Duodenal mucosa (tissue), 2 donors: ENCODE measurements around the gene ABHD8.
"Not testable (repeated sequence)": the region's sequence is repeated elsewhere in the genome, so short reads cannot be mapped to it uniquely, and the experiment has no call there.

Experiments
- H3K27ac ChIP-seq: one replicate; pipeline ENCODE4 v1.7.0; 2013; ENCODE audit warnings: low read depth, low read length
- H3K27me3 ChIP-seq, 2 donors: one replicate each; pipeline ENCODE4 v1.7.0; 2013; ENCODE audit warnings: low read length in 2 of 2, control low read depth in 1 of 2; ENCODE audit not compliant: insufficient read depth in 2 of 2, control insufficient read depth in 1 of 2
- H3K36me3 ChIP-seq, 2 donors: one replicate each; pipeline ENCODE4 v1.7.0; 2013; ENCODE audit warnings: low read length in 2 of 2, control low read depth in 1 of 2; ENCODE audit not compliant: insufficient read depth in 2 of 2, control insufficient read depth in 1 of 2
- H3K4me1 ChIP-seq, 2 donors: one replicate each; pipeline ENCODE4 v1.7.0; 2013; ENCODE audit warnings: low read length in 2 of 2, control low read depth in 1 of 2; ENCODE audit not compliant: insufficient read depth in 2 of 2, control insufficient read depth in 1 of 2
- H3K4me3 ChIP-seq, 2 donors: one replicate each; pipeline ENCODE4 v1.7.0; 2013; ENCODE audit warnings: low read length in 2 of 2, low read depth in 1 of 2
- H3K9ac ChIP-seq, 2 donors: one replicate each; pipeline ENCODE4 v1.7.0; 2013; ENCODE audit warnings: low read length in 2 of 2, low read depth in 1 of 2
- H3K9me3 ChIP-seq, 2 donors: one replicate each; pipeline ENCODE4 v1.7.0; 2013; ENCODE audit warnings: low read length in 2 of 2, control low read depth in 1 of 2; ENCODE audit not compliant: control insufficient read depth in 1 of 2

The ABHD8 gene

DNA sequence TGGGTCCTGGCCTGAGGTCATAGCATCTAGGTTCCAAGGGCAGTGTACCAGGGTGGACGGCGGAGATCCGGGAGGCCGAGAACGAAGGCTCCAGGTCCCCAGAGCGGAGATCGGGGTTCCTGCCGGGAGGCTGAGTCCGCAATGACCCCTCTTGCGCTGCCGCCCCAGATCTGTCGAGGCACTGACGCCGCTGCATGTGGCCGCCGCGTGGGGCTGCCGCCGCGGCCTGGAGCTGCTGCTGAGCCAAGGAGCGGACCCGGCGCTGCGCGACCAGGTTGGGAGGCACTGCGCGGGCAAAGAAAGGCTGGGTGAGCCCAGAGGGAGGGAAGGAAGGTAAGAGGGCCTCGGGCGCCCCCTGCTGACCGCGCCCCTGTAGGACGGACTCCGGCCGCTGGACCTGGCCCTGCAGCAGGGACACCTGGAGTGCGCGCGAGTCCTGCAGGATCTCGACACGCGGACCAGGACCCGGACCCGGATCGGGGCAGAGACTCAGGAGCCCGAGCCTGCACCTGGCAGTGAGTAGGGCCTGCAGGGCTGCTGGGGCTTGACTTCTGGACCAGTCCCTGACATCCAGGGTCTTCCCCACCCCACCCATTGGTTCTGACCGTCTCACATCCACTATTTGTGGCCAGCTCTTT, 20.6 kb downstream of the ABHD8 start:
- H3K4me1 ChIP-seq = peaks cover 7 to 15% of the 10 kb centered on the region in 2 donors
- H3K4me3 ChIP-seq = peak overlapping the region; percentile 23 to 65
- peaks cover 0 to 7% of the 10 kb centered on the region in 2 donors for H3K36me3 ChIP-seq
- peak overlapping the region in 1 of 2 donors; percentile 54 for H3K9ac ChIP-seq
- peaks cover 0 to 3% of the 10 kb centered on the region in 2 donors for H3K27me3 ChIP-seq
- no peaks in the 10 kb centered on the region for H3K9me3 ChIP-seq
- no peak overlapping the region for H3K27ac ChIP-seq

DNA sequence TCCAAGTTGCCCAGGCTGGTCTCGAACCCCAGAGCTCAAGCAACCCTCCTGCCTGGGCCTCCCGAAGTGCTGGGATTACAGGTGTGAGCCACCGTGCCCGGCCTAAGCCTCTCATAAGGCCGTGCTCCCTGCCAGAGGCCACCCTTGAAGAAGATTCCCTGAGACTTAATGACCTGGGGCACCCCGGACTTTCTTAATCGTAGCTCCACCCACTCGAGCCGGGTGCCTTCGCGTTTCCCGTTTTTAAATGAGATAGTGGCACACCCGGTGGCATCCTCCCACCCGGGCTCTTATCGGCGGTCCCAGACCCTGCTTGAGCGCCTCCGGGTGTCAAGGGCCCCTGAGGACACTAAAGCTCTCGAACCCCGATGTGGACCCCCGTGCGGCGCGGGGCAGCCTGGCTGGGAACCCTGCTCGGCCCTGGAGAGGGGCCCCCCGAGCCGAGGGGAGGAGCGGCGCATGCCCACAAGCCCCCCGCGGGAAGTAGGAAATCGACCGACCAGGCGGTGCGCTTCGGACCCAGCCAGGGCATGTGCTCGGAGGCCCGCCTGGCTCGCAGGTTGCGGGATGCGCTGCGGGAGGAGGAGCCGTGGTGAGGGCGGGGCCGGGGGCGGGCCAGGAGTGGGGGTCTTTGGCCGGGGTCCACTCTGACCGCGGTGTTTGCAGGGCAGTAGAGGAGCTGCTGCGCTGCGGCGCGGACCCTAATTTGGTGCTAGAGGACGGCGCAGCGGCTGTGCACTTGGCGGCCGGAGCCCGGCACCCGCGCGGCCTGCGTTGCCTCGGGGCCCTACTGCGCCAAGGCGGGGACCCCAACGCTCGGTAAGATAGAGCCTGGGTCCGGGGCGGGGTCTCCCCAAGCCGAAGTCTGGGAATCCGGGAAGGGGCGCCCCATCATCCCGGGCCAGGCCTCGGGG, 21.6 kb downstream of the ABHD8 start, which contains the start of gene ANKLE1:
TSS of gene ANKLE1 (plus strand) at position 511 of the 914 bp plus-strand sequence. CDS start at position 531, 20 bp downstream.
- Histone ChIP-seq H3K27me3 (peaks cover 0 to 3% of the 10 kb centered on the region in 2 donors), H3K9me3 (no peaks in the 10 kb centered on the region), H3K4me3 (peak within 1 kb of the TSS; percentile 47 to 65), H3K9ac (peak within 1 kb of the TSS in 1 of 2 donors; percentile 54), H3K4me1 (peaks cover 7 to 15% of the 10 kb centered on the region in 2 donors), H3K27ac (no peak within 1 kb of the TSS), H3K36me3 (peaks cover 3 to 15% of the 10 kb centered on the region in 2 donors)

DNA sequence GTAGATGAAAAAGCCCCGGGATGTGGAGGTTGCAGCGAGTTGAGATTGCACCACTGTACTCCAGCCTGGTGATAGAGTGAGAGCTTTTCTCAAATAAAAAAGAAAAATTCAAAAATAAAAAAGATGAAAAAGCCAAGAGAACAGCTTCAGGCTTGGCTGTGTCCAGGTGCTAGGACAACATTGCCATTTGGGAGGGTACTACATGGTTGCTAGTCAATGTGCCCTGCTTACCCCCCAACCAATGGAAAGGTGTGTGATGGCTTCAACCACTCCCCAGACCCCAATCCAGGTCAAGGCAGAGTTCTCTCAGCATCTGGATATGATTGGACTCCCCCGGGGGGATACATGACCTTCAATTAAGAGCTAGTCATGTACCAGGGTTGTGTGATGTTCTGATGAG, 23.8 kb downstream of the ABHD8 start:
- H3K27me3 ChIP-seq = no peaks in the 10 kb centered on the region
- peaks cover 6 to 35% of the 10 kb centered on the region in 2 donors for H3K36me3 ChIP-seq
- H3K4me3 ChIP-seq = no peak overlapping the region
- no peak overlapping the region for H3K9ac ChIP-seq
- H3K9me3 ChIP-seq = no peaks in the 10 kb centered on the region
- peaks cover 7 to 15% of the 10 kb centered on the region in 2 donors for H3K4me1 ChIP-seq
- no peak overlapping the region for H3K27ac ChIP-seq

DNA sequence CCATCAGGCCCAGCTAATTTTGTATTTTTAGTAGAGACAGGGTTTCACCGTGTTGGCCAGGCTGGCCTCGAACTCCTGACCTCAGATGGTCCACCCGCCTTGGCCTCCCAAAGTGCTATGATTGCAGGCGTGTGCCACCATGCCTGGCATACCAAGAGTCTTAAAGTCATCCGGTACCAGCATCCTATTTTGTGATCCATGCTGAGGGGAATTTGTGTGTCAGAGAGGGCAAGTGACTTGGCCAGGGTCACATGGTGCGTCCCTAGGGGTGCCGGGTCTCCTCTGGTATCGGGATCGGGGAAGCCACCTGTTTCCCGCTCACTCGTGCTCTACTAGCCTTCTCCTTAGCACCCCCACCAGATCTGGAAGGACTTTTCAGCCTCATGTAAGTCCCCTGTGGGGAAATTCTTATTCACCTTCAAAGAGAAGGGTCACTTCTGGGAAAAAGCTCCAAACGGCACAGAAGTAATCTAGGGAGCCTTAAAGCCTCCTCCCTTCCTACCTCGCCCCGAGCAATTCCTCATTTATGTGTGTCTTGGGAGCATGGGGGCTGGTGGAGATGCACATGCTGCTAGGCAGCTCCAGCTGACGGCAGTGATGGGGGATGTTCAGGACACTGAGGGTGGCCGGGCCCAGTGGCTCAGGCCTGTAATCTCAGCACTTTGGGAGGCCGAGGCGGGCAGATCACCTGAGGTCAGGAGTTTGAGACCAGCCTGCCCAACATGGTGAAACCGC, 27.6 kb downstream of the ABHD8 start:
- H3K36me3 ChIP-seq = peaks cover 6 to 61% of the 10 kb centered on the region in 2 donors
- no peak overlapping the region for H3K4me3 ChIP-seq
- H3K27ac ChIP-seq = no peak overlapping the region
- H3K27me3 ChIP-seq = no peaks in the 10 kb centered on the region
- no peak overlapping the region for H3K9ac ChIP-seq
- no peaks in the 10 kb centered on the region for H3K9me3 ChIP-seq
- no peaks in the 10 kb centered on the region for H3K4me1 ChIP-seq

DNA sequence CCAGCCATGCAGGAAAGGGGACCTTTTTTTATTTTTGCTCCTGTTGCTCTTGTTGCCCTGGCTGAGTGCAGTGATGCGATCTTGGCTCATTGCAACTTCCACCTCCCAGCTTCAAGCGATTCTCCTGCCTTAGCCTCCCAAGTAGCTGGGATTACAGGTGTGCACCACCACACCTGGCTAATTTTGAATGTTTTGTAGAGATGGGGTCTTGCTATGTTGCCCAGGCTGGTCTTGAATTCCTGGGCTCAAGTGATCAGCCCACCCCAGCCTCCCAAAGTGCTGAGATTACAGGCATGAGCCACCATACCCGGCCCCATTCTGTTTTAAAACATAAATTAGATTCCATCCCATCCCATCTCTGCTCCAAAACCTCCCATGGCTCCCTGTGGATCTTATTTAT, 28.3 kb downstream of the ABHD8 start:
- not testable (repeated sequence) for H3K27me3 ChIP-seq, H3K4me1 ChIP-seq, H3K9me3 ChIP-seq, H3K9ac ChIP-seq, H3K27ac ChIP-seq, H3K4me3 ChIP-seq
- peaks cover 6 to 65% of the 10 kb centered on the region in 2 donors for H3K36me3 ChIP-seq

DNA sequence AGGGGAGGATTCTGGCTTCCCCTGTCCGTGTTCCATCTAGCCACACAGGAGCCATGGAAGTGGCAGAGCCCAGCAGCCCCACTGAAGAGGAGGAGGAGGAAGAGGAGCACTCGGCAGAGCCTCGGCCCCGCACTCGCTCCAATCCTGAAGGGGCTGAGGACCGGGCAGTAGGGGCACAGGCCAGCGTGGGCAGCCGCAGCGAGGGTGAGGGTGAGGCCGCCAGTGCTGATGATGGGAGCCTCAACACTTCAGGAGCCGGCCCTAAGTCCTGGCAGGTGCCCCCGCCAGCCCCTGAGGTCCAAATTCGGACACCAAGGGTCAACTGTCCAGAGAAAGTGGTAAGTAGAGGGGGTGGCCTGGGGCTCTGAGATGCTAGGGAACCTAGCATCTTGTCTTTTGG, 34.5 kb downstream of the ABHD8 start:
- Histone ChIP-seq H3K27ac (no peak overlapping the region), H3K36me3 (peaks cover 0 to 27% of the 10 kb centered on the region in 2 donors), H3K9ac (no peak overlapping the region), H3K4me1 (peaks cover 6 to 9% of the 10 kb centered on the region in 2 donors), H3K9me3 (no peaks in the 10 kb centered on the region), H3K4me3 (no peak overlapping the region), H3K27me3 (no peaks in the 10 kb centered on the region)

DNA sequence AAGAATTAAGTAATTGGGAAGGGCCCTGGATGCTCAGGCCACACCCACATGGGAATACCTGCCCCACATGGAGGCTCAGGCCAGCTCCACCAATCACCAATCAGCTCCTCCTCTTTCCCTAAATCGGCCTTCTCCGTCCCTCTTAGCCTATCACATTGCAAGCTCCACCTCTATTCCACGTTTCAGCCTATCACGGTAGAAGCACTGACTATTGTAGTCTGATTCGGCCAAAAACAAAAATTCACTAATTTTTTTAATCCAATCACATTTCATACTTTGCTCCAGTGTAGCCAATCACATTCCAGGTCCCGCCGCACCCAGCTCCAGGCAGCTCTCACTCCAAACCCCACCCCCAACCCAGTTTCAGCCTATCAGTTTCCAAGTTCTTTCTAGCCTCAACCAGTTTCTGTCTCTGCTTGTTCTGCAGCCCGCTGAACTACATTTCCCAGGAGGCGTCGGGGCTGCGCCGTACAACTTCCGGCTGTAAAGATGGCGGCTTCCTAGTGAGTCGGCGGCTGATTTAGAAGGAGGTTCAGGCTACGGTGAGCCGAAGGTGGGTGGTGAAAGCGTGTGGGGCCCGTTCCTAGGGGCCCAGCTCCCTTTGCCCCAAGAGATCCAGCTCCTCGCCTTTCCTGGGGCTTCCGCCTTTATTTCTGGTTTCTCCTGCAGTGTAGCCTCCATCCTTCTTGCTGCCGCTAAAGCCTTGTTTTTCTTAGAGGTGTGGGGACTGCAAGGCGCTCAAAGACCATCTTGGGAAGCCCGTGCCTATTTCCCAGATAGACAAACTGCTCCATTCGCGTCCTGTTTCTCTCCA, 36.0 kb downstream of the ABHD8 start, which contains the start of gene BABAM1:
TSS of gene BABAM1 (plus strand) at position 469 of the 814 bp plus-strand sequence. CDS start 1,364 bp downstream, outside the sequence.
- peak within 1 kb of the TSS; percentile 96 to 97 for H3K4me3 ChIP-seq
- H3K4me1 ChIP-seq = peaks cover 6 to 9% of the 10 kb centered on the region in 2 donors
- peaks cover 0 to 20% of the 10 kb centered on the region in 2 donors for H3K36me3 ChIP-seq
- no peaks in the 10 kb centered on the region for H3K27me3 ChIP-seq
- no peak within 1 kb of the TSS for H3K27ac ChIP-seq
- peak within 1 kb of the TSS; percentile 77 to 92 for H3K9ac ChIP-seq
- no peaks in the 10 kb centered on the region for H3K9me3 ChIP-seq

DNA sequence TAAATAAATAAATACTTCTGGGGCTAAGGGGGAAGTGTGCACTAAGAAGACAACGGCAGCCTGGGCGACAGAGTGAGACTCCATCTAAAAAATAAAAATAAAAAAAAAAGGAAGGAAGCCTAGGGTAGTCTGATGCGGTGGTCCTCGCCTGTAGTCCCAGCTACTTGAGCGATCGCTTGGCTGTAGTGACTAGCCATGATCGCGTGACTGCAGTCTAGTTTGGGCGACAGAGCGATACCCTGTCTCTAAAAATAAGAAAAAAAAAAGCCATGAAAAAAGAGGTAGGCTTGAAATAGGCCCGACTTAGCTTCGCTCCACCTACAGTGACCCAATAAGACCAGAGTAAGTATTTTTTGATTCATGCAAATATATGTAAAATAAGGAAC, 36.6 kb downstream of the ABHD8 start:
- H3K27me3 ChIP-seq = no peaks in the 10 kb centered on the region
- H3K9ac ChIP-seq = no peak overlapping the region
- no peak overlapping the region for H3K27ac ChIP-seq
- peaks cover 0 to 15% of the 10 kb centered on the region in 2 donors for H3K36me3 ChIP-seq
- peak overlapping the region in 1 of 2 donors; percentile 23 for H3K4me3 ChIP-seq
- H3K9me3 ChIP-seq = no peaks in the 10 kb centered on the region
- H3K4me1 ChIP-seq = peaks cover 6 to 9% of the 10 kb centered on the region in 2 donors

DNA sequence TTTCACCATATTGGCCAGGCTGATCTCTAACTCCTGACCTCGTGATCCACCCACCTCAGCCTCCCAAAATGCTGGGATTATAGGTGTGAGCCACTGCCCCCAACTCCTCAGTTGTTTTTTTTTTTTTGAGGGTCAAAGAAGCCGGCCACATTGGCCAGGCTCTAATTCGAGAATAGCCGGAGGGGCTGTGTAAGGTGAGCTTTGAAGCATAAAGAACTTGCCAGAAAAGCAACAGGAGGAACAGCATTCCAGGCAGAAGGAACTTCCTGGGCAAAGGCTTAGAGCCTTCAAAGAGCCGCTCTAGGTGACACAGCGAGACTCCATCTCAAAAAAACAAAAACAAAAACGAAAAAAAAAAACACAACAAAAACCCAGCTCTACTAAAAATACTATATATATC, 37.2 kb downstream of the ABHD8 start:
- Histone ChIP-seq H3K9me3 (no peaks in the 10 kb centered on the region), H3K4me1 (peaks cover 6 to 10% of the 10 kb centered on the region in 2 donors), H3K27ac (no peak overlapping the region), H3K9ac (no peak overlapping the region), H3K27me3 (no peaks in the 10 kb centered on the region), H3K4me3 (no peak overlapping the region), H3K36me3 (peaks cover 0 to 9% of the 10 kb centered on the region in 2 donors)
